K562 (cell line): ENCODE results near the gene PRRT2. TPM values are rescaled to one million over a fixed set of nuclear protein-coding genes. Genes with fewer than 3 reads are reported as not detected.

Experiments
- ATF2 ChIP-seq: sonication (generic); formaldehyde crosslinking; IDR thresholded peaks from 2 replicates; pipeline ENCODE4 v1.8.1; 2022; ENCODE audit warnings: missing genetic modification reagents
- CBFA2T3 ChIP-seq: fragments of 450-650 bp; IDR thresholded peaks from 2 replicates; pipeline ENCODE4 v1.6.1; 2017
- JUN ChIP-seq, 2 experiments: sonication (generic) in 1 of 2; formaldehyde crosslinking in 1 of 2; IDR thresholded peaks; 2 replicates each; pipeline versions ENCODE4 v1.6.1 to v1.8.0; 2012 to 2022; ENCODE audit warnings: borderline replicate concordance in 2 of 2, mild to moderate bottlenecking in 2 of 2, improper control_type of control experiment in 1 of 2, low read depth in 1 of 2, low read length in 1 of 2, missing genetic modification reagents in 1 of 2
- MEIS2 ChIP-seq: fragments of 450-650 bp; IDR thresholded peaks from 2 replicates; pipeline ENCODE4 v1.6.1; 2014; ENCODE audit warnings: mild to moderate bottlenecking; ENCODE audit not compliant: partially characterized antibody
- SIN3A ChIP-seq, 2 experiments: fragments of 150-350 bp in 1 of 2; IDR thresholded peaks; 2 replicates each; pipeline ENCODE4 v1.6.1; 2011 to 2016; ENCODE audit warnings: borderline replicate concordance in 2 of 2, low read depth in 2 of 2, low read length in 2 of 2, mild to moderate bottlenecking in 2 of 2, moderate library complexity in 2 of 2; ENCODE audit not compliant: control insufficient read depth in 1 of 2
- TRIM24 ChIP-seq, 2 experiments: fragments of 450-650 bp; IDR thresholded peaks; 2 replicates each; pipeline ENCODE4 v1.6.1; 2016
- ZBTB11 ChIP-seq, 3 experiments: fragments of 200-800 bp in 1 of 3; fragments of 250-450 bp in 1 of 3; fragments of 450-650 bp in 1 of 3; sonication (Bioruptor Pico) in 1 of 3; sonication (Bioruptor generic) in 1 of 3; formaldehyde crosslinking in 1 of 3; IDR thresholded peaks; 2 replicates each; pipeline versions ENCODE4 v1.6.1 to v1.8.0; 2016 to 2022; ENCODE audit warnings: mild to moderate bottlenecking in 2 of 3, missing genetic modification characterization in 2 of 3, missing compliant biosample characterization in 1 of 3, moderate library complexity in 1 of 3
- ZBTB40 ChIP-seq, 2 experiments: fragments of 450-650 bp in 1 of 2; sonication (generic) in 1 of 2; formaldehyde crosslinking in 1 of 2; IDR thresholded peaks; 2 replicates each; pipeline versions ENCODE4 v1.7.1 to v1.9.0; 2016 to 2022; ENCODE audit warnings: inconsistent platforms in 1 of 2, mild to moderate bottlenecking in 1 of 2, missing genetic modification reagents in 1 of 2
- ZEB2 ChIP-seq: fragments of 450-650 bp; IDR thresholded peaks from 2 replicates; pipeline ENCODE4 v1.6.1; 2016
- ZFX ChIP-seq: sonication (generic); formaldehyde crosslinking; IDR thresholded peaks from 2 replicates; pipeline ENCODE4 v1.8.0; 2022; ENCODE audit warnings: mild to moderate bottlenecking, missing genetic modification reagents, moderate library complexity
- polyA plus RNA-seq, 8 experiments: library from polyadenylated mRNA; depleted of rRNA in 4 of 8; stranded (reverse) in 5 of 8; unstranded in 3 of 8; fragments of >200 nt; fragmentation: Nextera tagmentation in 2 of 8; fragmentation: Illumina TruSeq in 1 of 8; extraction: Ambion mirVana in 2 of 8; extraction: Trizol in 1 of 8; gene quantifications; 2 replicates each; pipeline versions ENCODE4 v1.2.1 to v1.2.3, GENCODE V29; 2011 to 2014; ENCODE audit warnings: inconsistent platforms in 1 of 8, missing spikeins in 1 of 8
- total RNA-seq, 7 experiments: library from RNA; depleted of rRNA in 6 of 7; stranded (reverse); fragments of >200 nt in 6 of 7; fragmentation: Illumina TruSeq in 2 of 7; extraction: Trizol in 2 of 7; gene quantifications; 2 replicates each; pipeline versions ENCODE4 v1.2.1 to v1.2.3, GENCODE V29; 2011 to 2021; ENCODE audit warnings: low replicate concordance in 1 of 7

PRRT2 gene
- total and polyA plus RNA-seq, 9 of the 15 experiments (the other 6 are each of a cell fraction or from before 2014, with no cell fraction given) = 0.11 to 1.0 (median 0.42) TPM; not detected in 2

DNA sequence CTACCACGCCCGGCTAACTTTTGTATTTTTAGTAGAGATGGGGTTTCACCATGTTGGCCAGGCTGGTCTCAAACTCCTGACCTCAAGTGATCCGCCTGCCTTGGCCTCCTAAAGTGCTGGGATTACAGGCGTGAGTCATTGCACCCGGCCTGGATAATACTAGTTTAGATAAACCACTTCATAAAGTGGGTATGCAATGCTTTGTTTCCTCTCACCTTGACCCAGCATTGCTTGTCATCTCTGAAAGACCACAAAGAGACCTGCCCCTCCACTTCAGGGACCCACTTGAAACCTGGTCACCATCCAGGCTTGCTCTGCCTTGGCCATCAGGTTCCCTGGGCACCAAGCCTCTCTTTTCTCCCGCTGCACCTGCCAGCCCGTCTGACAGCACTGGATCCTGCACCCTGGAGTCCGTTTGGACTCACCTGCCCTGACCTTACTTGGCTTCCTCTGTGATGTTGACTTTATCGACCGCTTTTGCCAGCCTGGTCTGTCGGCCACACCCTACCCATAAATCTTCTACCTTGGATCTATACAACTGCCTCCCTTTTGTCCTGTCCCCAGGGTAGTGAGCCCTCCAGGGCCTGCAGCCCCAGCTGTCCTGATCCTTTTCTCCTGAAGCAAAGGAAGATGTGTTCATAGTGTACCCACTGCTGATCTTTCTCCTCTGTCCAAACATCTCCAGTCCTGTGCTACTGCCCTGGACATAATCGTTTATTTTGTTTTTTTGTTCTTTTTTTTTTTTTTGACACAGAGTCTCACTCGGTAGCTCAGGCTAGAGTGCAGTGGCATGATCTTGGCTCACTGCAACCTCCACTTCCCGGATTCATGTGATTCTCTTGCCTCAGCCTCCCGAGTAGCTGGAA is 46.6 kb upstream of the PRRT2 start (continued):
- TF ChIP-seq JUN (IDR thresholded peaks at IDR 0.05; ENCODE audit: borderline replicate concordance, low read depth, low read length) = no peak
- no peak for TF ChIP-seq JUN (CRISPR knock-in tag; IDR thresholded peaks at IDR 0.05; ENCODE audit: borderline replicate concordance)
- peak; percentile 71; the same call in 1 of the 2 replicates for TF ChIP-seq ZEB2
- no peak for TF ChIP-seq SIN3A (IDR thresholded peaks at IDR 0.05; ENCODE audit: borderline replicate concordance in 2 of 2, control insufficient read depth in 1 of 2, low read depth in 2 of 2, low read length in 2 of 2)
- no peak for TF ChIP-seq ZFX
- peak; percentile 93 for TF ChIP-seq MEIS2
- no peak for TF ChIP-seq TRIM24 (IDR thresholded peaks at IDR 0.05)
- 0 out of 6 replicates have a peak, but pooled peaks of 1 of the 3 experiments have one; percentile 15 for TF ChIP-seq ZBTB11 (CRISPR knock-in tag; IDR thresholded peaks at IDR 0.05)
- no peak for TF ChIP-seq ATF2 (CRISPR knock-in tag)
- no peak for TF ChIP-seq ZBTB40 (IDR thresholded peaks at IDR 0.05)
- no peak for TF ChIP-seq ZBTB40 (CRISPR knock-in tag; IDR thresholded peaks at IDR 0.05)
- 0 out of 2 replicates have a peak, but pooled peaks have one; percentile 2 for TF ChIP-seq CBFA2T3
